Activated CD4-positive, alpha-beta T cell treated with anti-CD3 and anti-CD28 coated beads, Interleukin-2, amount 10 ng/mL, durations not matched to agents 7 days and 5 days (primary cell): ENCODE data around the gene SRGAP2B. TPM values are rescaled to one million over a fixed set of nuclear protein-coding genes. Genes with fewer than 3 reads are reported as not detected.
"Not testable (repeated sequence)": the region's sequence is repeated elsewhere in the genome, so short reads cannot be mapped to it uniquely, and the experiment has no call there.

ENCODE experiments used
- CTCF ChIA-PET: fragments of 350-600 bp; sonication (Branson Sonifier 250); formaldehyde crosslinking; loops from one replicate; lab custom pipeline; 2021; ENCODE audit warnings: antibody characterized with exemption; lab: Charles Lee
- POLR2A ChIA-PET: fragments of 350-600 bp; sonication (Branson Sonifier 250); formaldehyde crosslinking; loops from one replicate; lab custom pipeline; 2021; ENCODE audit warnings: antibody characterized with exemption; lab: Charles Lee
- DNase-seq: peaks from one replicate; pipeline ENCODE4 v3.0.0-alpha.2; 2020
- H3K27ac Mint-ChIP-seq: one replicate; pipeline ENCODE4 v1.8.0; 2021; ENCODE audit warnings: mild to moderate bottlenecking, moderate library complexity, mixed read lengths
- H3K27me3 Mint-ChIP-seq: one replicate; pipeline ENCODE4 v1.8.0; 2021; ENCODE audit warnings: mixed read lengths
- H3K36me3 Mint-ChIP-seq: one replicate; pipeline ENCODE4 v1.8.0; 2021; ENCODE audit warnings: low read depth, mixed read lengths
- H3K4me1 Mint-ChIP-seq: one replicate; pipeline ENCODE4 v1.8.0; 2021; ENCODE audit warnings: mixed read lengths
- H3K4me3 Mint-ChIP-seq: one replicate; pipeline ENCODE4 v1.8.0; 2021; ENCODE audit warnings: mild to moderate bottlenecking, moderate library complexity, mixed read lengths
- H3K9me3 Mint-ChIP-seq: one replicate; pipeline ENCODE4 v1.8.0; 2021; ENCODE audit warnings: mixed read lengths
- total RNA-seq, 2 experiments: library from RNA; stranded (reverse); gene quantifications; one replicate each; pipeline ENCODE4 v1.2.3, GENCODE V29; 2021

Gene SRGAP2B
- total RNA-seq, 2 experiments from 2014 or later, result 31.1 to 32.8 TPM

DNA sequence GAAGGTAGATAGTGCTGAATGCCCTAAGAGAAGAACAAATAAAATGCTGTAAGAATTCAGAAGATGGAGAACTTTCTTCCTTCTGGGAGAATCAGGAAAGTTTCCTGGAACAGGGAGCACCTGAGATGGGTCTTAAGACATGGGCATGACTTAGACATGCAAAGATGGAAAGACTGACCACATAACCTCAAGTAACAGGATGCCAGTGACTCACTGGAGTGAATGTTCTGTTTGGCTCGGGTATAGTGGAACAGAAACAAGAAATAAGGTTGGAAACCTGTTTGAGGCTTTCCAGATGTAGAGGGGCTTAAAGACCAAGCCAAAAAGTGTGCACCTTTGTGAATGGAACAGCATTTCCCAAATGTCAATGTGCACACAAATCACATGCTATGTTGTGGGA is 102.2 kb downstream of the SRGAP2B start:
- POLR2A ChIA-PET, H3K27me3 Mint-ChIP-seq, H3K9me3 Mint-ChIP-seq, H3K4me1 Mint-ChIP-seq, CTCF ChIA-PET, H3K36me3 Mint-ChIP-seq, H3K27ac Mint-ChIP-seq, H3K4me3 Mint-ChIP-seq, DNase-seq: not testable (repeated sequence)

DNA sequence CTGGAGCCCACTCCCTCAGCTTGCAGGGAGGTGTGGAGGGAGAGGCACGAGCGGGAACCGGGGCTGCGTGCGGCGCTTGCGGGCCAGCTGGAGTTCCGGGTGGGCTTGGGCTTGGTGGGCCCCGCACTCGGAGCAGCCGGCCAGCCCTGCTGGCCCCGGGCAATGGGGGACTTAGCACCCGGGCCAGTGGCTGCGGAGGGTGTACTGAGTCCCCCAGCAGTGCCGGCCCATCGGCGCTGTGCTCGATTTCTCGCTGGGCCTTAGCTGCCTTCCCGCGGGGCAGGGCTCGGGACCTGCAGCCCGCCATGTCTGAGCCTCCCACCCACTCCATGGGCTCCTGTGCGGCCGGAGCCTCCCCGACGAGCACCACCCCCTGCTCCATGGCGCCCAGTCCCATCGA is 104.5 kb downstream of the SRGAP2B start:
- H3K4me1 Mint-ChIP-seq, H3K4me3 Mint-ChIP-seq, H3K27me3 Mint-ChIP-seq, DNase-seq, POLR2A ChIA-PET, H3K9me3 Mint-ChIP-seq, CTCF ChIA-PET, H3K36me3 Mint-ChIP-seq, H3K27ac Mint-ChIP-seq: not testable (repeated sequence)

DNA sequence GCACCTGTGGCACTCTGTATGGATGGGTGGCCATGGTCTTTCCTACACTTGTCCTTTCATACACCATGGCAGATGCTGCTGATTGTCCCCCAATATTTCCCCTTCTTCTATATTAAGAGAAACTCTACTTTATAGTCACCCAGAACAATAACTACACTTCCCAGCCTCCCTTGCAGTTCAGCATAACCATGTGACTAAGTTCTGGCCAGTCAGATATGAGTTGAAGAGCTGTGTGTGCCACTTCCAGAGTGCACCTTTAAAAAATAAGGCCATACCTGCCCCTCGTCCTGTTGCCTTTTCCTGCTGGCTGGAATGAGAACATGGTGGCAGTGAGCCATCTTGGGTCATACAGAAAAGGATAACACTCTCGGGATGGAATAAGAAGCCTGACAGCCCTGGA is 108.0 kb downstream of the SRGAP2B start:
- H3K27ac Mint-ChIP-seq, DNase-seq: not testable (repeated sequence)

DNA sequence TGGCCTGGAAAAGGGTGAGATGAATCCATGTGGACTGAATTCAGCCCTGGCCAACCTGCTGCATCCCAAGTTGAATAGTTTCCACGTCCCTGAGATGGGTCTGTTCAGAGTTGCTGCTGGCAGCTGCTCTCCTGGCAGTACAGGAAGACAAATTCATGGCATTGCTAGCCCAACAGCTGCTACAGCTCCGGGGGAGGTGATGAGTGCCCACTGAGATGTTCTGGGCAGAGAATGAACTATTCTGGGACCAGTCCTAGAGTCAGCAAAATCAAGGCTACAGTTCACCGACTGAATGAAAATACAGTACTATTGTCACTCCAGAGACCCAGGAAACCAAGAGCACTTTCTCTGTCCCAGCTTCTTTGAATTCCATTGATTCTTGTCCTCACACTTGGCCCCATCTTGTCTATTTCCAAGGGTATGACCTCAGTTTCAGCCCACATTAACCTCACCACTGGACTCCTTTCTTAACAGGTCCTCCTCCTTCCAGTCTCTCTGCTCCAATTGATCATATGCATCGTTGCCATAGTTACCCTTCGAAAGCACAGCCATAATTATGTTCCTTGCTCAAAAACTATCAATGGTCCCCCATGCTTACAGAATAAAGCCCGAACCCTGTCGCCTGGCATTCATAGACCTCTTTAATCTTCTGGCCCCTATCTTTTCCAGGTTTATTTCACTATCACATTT is 108.8 kb downstream of the SRGAP2B start:
- not testable (repeated sequence) for H3K36me3 Mint-ChIP-seq, H3K27ac Mint-ChIP-seq

More for the DNA sequence above, 108.0 kb downstream of the SRGAP2B start:
- H3K4me1 Mint-ChIP-seq, H3K9me3 Mint-ChIP-seq, H3K36me3 Mint-ChIP-seq, H3K4me3 Mint-ChIP-seq, CTCF ChIA-PET, POLR2A ChIA-PET, H3K27me3 Mint-ChIP-seq: not testable (repeated sequence)

DNA sequence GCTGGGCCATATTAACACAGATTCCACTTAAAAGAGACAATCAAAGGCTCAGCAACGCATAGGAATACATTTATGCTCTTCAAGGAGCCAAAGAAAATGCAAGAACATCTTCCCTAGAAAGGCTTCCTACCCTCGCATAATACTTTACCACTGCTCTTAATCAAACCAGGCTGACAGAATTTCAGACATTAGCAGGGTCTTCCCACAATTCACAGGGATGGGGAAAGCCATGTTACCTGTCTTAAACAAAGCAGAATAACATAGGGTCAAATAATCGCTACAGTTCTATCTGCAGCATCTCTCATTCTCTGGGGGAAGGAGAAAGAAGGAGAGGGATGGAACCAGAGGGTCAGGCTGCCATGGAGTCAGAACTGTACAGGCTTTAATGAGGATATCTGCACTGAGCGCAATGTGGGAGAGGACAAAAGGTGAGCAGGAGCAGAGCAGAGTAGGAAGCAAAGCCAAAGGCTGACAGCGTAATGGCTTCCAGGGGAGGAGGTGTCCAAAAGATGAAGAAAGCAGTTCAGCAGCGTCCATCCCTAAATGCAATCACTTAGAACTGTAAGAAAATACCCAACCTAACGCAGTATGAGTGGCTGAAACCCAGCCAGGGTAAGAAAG is 109.5 kb downstream of the SRGAP2B start:
- H3K4me3 Mint-ChIP-seq, POLR2A ChIA-PET, H3K9me3 Mint-ChIP-seq, H3K27me3 Mint-ChIP-seq, CTCF ChIA-PET, H3K4me1 Mint-ChIP-seq, H3K27ac Mint-ChIP-seq, DNase-seq, H3K36me3 Mint-ChIP-seq: not testable (repeated sequence)

More for the DNA sequence above, 108.8 kb downstream of the SRGAP2B start:
- H3K4me3 Mint-ChIP-seq, H3K27me3 Mint-ChIP-seq, H3K9me3 Mint-ChIP-seq, CTCF ChIA-PET, DNase-seq, POLR2A ChIA-PET, H3K4me1 Mint-ChIP-seq: not testable (repeated sequence)

DNA sequence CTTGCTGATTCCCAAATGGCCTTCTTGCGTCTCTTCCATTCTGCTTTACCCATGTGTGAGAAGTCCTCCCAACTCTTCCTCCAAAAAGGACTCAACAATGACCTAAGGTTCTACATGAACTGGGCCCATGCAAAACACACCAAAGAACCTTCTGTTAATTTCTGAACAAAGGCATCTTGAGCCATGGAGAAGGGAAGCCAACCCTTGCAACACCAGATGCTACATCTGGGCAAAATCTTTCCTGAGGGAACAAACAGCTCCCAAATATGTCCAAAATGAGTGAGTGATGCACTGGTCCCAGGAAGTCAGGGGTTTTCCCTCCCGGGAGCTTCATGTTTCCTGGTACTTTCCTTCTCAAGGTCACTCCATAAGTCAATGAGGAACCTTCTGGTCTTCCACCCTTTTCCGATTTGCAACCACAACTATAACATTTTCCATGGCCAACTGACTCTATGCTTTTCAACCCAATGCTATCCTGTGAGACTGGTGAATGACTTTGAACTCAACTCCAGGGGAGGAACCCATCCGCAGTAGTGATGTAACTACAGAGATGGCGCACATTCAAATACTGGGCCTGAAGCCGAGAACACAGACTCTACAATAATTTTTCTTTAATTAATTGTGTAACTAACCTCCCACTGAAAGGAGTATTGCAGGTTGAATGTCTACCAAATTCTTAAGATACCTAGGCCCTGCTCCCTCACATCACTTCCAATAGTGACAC is 112.2 kb downstream of the SRGAP2B start:
- H3K4me1 Mint-ChIP-seq, CTCF ChIA-PET, H3K9me3 Mint-ChIP-seq, POLR2A ChIA-PET, H3K27ac Mint-ChIP-seq, H3K27me3 Mint-ChIP-seq, H3K4me3 Mint-ChIP-seq, H3K36me3 Mint-ChIP-seq, DNase-seq: not testable (repeated sequence)

DNA sequence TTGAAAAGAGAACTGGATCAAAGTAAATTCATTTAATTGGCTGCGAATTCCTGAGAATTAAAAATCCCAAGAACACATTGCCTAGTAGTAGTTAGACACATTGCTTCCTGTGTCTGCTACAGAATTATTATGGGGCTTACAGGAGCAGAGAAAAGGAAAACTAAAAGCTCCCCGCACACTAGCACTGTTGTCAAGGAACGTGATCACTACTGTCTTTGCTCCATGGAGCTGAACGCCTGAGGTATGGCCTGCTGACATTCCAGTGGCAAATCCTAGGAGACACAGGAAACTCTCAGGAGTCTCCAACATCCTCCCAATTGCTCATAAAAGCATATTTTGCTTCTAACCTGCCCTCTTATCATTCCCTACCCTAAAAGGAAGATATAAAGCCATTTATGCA is 114.0 kb downstream of the SRGAP2B start:
- POLR2A ChIA-PET, DNase-seq, H3K4me3 Mint-ChIP-seq, H3K36me3 Mint-ChIP-seq, H3K4me1 Mint-ChIP-seq, H3K9me3 Mint-ChIP-seq, H3K27ac Mint-ChIP-seq, CTCF ChIA-PET, H3K27me3 Mint-ChIP-seq: not testable (repeated sequence)

DNA sequence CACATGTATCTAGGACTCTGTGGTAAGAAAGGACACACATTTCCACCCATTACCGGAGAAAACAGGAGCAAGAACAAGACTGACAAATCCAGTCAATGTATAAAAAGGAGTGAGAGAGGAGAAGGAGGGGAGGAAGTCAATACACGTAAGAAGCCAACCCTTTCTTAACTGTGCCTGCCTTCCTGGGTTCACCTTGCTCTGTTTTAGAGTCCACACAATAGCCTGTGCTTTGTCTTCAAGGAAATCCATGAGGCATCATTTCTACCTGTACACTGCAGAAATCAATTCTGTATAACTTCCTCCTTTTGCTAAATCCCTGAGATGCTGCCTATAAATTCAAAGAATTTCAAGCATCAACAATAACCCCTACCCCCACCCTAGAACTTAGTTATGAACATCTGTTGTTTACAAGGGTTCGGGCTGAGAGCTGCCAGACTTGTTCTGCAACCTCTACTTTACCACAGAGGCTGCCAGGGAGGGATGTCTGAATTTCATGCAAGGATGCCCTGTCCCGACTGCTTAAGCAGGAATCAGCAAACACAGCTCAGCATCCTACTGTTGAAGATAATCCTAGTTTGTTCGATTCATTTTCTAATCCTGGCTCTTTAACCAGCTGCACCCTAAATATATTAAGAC is 115.0 kb downstream of the SRGAP2B start:
- H3K27ac Mint-ChIP-seq, H3K9me3 Mint-ChIP-seq, H3K36me3 Mint-ChIP-seq, H3K27me3 Mint-ChIP-seq, CTCF ChIA-PET, DNase-seq, POLR2A ChIA-PET, H3K4me3 Mint-ChIP-seq, H3K4me1 Mint-ChIP-seq: not testable (repeated sequence)

DNA sequence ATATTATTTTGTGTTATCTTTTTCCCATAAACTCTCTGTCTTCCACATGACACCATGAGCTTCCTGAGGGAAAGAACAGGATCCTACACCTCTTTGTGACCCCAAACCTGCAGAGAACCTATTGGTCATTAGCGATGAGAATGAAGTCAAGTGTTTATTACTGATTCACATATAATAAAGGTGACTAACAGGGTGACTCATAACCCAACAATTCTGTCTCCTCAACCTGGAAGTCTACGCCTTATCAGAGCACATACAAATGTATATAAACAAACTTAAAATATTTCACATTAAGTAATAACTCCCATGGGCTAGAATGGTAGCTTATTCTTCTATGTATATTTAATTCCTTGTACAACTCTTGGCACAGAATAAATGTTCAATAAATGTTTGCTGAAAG is 117.3 kb downstream of the SRGAP2B start:
- H3K36me3 Mint-ChIP-seq, H3K27ac Mint-ChIP-seq, H3K4me3 Mint-ChIP-seq, DNase-seq, POLR2A ChIA-PET, H3K27me3 Mint-ChIP-seq, CTCF ChIA-PET, H3K9me3 Mint-ChIP-seq, H3K4me1 Mint-ChIP-seq: not testable (repeated sequence)

DNA sequence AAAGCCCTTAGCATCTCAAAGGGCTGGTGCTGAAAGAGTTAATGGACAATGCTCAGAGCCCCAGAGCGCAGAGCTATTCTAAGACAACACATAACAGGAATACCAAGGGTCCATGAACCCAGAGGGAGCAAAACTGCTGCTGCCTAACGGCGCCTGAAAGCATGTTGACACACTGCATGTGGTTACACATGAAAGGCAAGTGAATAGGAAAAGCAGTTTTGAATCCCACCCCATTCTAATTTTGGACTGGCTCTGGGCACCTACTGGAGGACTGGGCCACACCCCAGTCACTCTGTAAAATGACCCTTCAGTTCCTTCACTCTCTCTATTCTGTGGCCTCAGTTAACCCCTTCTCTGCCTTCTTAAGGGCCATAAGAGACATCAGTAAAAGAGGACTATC is 123.2 kb downstream of the SRGAP2B start:
- H3K27ac Mint-ChIP-seq, POLR2A ChIA-PET, H3K27me3 Mint-ChIP-seq, H3K4me1 Mint-ChIP-seq, CTCF ChIA-PET, DNase-seq, H3K9me3 Mint-ChIP-seq, H3K4me3 Mint-ChIP-seq, H3K36me3 Mint-ChIP-seq: not testable (repeated sequence)

DNA sequence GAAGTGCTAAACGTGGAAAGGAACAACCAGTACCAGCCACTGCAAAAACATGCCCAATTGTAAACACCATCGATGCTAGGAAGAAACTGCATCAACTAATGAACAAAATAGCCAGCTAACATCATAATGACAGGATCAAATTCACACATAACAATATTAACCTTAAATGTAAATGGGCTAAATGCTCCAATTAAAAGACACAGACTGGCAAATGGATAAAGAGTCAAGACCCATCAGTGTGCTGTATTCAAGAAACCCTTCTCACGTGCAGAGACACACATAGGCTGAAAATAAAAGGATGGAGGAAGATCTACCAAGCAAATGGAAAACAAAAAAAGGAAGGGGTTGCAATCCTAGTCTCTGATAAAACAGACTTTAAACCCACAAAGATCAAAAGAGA is 128.6 kb downstream of the SRGAP2B start:
- POLR2A ChIA-PET, H3K27me3 Mint-ChIP-seq, DNase-seq, H3K4me1 Mint-ChIP-seq, H3K9me3 Mint-ChIP-seq, H3K27ac Mint-ChIP-seq, H3K4me3 Mint-ChIP-seq, H3K36me3 Mint-ChIP-seq: not testable (repeated sequence)
- CTCF ChIA-PET, result interaction anchor here (0.6 kb wide), 1 partner anchor 731 kb away, joined by 3 read pairs; no protein-coding TSS in a partner anchor

DNA sequence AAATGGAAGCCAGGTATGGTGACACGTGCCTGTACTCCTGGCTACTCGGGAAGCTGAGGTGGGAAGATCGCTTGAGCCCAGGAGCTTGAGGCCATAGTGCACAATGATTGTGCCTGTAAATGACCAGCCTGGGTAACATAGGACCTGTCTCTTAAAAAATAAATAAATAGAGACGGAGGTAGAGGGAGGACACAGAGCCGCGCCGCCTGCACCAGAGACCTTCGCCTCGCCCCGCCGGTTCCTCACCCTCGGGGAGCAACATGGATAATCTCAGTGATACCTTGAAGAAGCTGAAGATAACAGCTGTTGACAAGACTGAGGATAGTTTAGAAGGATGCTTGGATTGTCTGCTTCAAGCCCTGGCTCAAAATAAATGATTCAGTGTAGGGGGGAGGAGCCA is 130.4 kb downstream of the SRGAP2B start:
- DNase-seq, H3K9me3 Mint-ChIP-seq, H3K4me3 Mint-ChIP-seq, H3K36me3 Mint-ChIP-seq, CTCF ChIA-PET, H3K4me1 Mint-ChIP-seq, H3K27ac Mint-ChIP-seq, H3K27me3 Mint-ChIP-seq, POLR2A ChIA-PET: not testable (repeated sequence)

DNA sequence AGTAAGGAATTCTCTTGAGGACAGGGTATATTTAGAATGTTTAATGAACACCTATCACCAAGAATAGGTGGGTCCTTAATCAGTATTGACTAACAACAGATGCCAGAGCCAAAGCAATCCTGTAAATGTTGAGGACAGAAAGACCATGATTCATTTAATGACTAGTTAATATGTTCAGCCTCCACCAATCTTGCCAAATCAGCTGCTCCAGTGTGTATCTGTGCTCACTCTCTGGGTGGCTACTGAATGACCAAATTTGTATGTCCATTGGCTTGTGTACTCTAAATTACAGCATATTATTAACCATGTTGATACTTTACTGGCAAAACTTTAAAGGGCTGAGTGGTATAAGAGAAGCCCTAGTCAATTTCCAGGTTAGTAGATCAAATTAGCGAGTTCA is 130.9 kb downstream of the SRGAP2B start:
- H3K27me3 Mint-ChIP-seq, CTCF ChIA-PET, H3K4me1 Mint-ChIP-seq, POLR2A ChIA-PET, H3K36me3 Mint-ChIP-seq, H3K4me3 Mint-ChIP-seq, H3K27ac Mint-ChIP-seq, H3K9me3 Mint-ChIP-seq, DNase-seq: not testable (repeated sequence)
